Mammary epithelial cell (primary cell): Measurements from ENCODE around the gene CENATAC.

Experiments used
- CTCF ChIP-seq, 2 donors: IDR thresholded peaks in 1 of 2; conservative IDR thresholded peaks in 1 of 2; 2 replicates each; pipeline ENCODE4 v1.5.1; 2011 to 2012; ENCODE audit warnings: inconsistent platforms in 2 of 2, low read length in 2 of 2, mild to moderate bottlenecking in 2 of 2, control low read depth in 1 of 2, low read depth in 1 of 2; ENCODE audit not compliant: insufficient read depth in 1 of 2; ENCODE audit errors: extremely low read depth in 1 of 2
- EZH2 ChIP-seq: IDR thresholded peaks from 2 replicates; pipeline ENCODE4 v1.6.1; 2012; ENCODE audit warnings: low read length, inconsistent platforms, borderline replicate concordance

- TF ChIP-seq CTCF (conservative IDR thresholded peaks at IDR 0.05 in 1 of 2, IDR thresholded peaks at IDR 0.05 in 1 of 2; ENCODE audit: extremely low read depth in 1 of 2, insufficient read depth in 1 of 2, low read depth in 1 of 2, low read length in 2 of 2) (no peak), EZH2 (no peak)
Observed at GRCh38 chr11:119029069-119029339, 31.1 kb downstream of the CENATAC start.
